ENCODE results near the gene SPAG6.

GRCh38 chr10:22338185-22338900 is 7.0 kb upstream of the SPAG6 start:
- TF ChIP-seq CTCF (IDR thresholded peaks at IDR 0.05) (no peak), POLR2A (IDR thresholded peaks at IDR 0.05) (no peak)

Measured in upper lobe of left lung (tissue), 4 donors.